Gastroesophageal sphincter (tissue), 3 donors: ENCODE measurements around the gene GDF11.

Source experiments
- EP300 ChIP-seq: sonication (generic); formaldehyde crosslinking; IDR thresholded peaks from one replicate; pipeline ENCODE4 v1.6.1; 2017; ENCODE audit warnings: antibody characterized with exemption, mild to moderate bottlenecking
- POLR2A ChIP-seq, 2 donors: fragments of 450-650 bp; IDR thresholded peaks; one replicate each; pipeline ENCODE4 v1.6.1; 2017; ENCODE audit warnings: antibody characterized with exemption in 2 of 2, mild to moderate bottlenecking in 2 of 2, moderate library complexity in 1 of 2
- POLR2AphosphoS5 ChIP-seq: sonication (generic); formaldehyde crosslinking; IDR thresholded peaks from one replicate; pipeline ENCODE4 v1.6.1; 2017; ENCODE audit warnings: antibody characterized with exemption
- TF ChIP-seq, protein P1 (sequence below), 4 experiments: fragments of 200-600 bp in 2 of 4; fragments of 450-650 bp in 2 of 4; sonication (generic) in 1 of 4; IDR thresholded peaks; one replicate each; pipeline ENCODE4 v1.5.1; 2017 to 2019; ENCODE audit warnings: antibody characterized with exemption in 4 of 4, mild to moderate bottlenecking in 2 of 4, moderate library complexity in 2 of 4

DNA sequence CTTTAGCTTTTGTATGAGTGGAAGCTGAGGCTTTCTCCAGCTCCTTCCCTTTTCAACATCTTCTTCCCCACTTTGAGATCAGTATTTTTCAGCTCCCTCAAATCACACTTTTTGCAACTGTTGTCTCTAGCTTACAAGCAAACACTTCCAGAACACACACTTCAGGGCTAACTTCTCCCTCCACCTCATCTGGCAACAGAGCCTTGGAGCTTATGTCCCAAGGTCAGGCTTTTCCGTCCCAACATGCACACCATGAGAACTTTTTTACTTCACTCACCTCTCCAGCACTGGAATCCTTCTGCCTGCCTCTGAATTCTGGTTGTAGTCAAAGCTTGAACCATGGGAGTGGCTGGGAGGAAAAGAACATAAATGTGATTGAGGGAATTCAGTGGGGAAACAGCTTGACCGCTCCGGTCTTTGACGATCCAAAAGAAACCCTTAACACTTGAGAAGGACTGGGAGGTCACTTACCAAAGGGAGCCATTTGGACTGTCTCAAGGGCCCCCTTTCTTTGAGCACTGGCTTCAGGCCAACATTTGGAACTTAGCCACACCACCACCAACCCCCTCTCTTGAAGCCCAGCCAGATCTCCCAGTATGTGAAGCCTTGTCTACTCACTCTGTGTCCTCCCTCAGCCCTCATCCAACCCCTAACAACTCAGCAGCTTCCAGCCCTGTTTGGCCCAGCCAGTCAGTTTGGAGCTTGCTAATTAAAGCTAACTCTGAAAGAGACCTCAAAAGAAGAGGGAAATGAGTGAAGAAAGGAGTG is 31.0 kb upstream of the GDF11 start:
- TF ChIP-seq POLR2AphosphoS5 (no peak), POLR2A (IDR thresholded peaks at IDR 0.05) (no peak), EP300 (no peak)
- TF ChIP-seq, protein P1, sequence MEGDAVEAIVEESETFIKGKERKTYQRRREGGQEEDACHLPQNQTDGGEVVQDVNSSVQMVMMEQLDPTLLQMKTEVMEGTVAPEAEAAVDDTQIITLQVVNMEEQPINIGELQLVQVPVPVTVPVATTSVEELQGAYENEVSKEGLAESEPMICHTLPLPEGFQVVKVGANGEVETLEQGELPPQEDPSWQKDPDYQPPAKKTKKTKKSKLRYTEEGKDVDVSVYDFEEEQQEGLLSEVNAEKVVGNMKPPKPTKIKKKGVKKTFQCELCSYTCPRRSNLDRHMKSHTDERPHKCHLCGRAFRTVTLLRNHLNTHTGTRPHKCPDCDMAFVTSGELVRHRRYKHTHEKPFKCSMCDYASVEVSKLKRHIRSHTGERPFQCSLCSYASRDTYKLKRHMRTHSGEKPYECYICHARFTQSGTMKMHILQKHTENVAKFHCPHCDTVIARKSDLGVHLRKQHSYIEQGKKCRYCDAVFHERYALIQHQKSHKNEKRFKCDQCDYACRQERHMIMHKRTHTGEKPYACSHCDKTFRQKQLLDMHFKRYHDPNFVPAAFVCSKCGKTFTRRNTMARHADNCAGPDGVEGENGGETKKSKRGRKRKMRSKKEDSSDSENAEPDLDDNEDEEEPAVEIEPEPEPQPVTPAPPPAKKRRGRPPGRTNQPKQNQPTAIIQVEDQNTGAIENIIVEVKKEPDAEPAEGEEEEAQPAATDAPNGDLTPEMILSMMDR (IDR thresholded peaks at IDR 0.05) = no peak
